ENCODE data around the gene FTO. TPM values are rescaled to one million over a fixed set of nuclear protein-coding genes. Genes with fewer than 3 reads are reported as not detected.

FTO gene
- polyA plus RNA-seq, 3 donors: 16.8 to 51.0 (median 37.7) TPM

GRCh38 chr16:53988136-53988535 lies 284.2 kb downstream of the FTO start:
- TF ChIP-seq CTCF (IDR thresholded peaks at IDR 0.05): no peak
- H3K79me2 ChIP-seq (ENCODE audit: insufficient read depth, low read length): no peaks in the 10 kb centered on the region
- WGBS (ENCODE audit: insufficient coverage): no CpG with 5 or more reads among the region's 2 CpGs
- H3K4me2 ChIP-seq (replicated peaks; ENCODE audit: extremely low read depth, low read length, poor library complexity, severe bottlenecking): no peak overlapping the region
- no peaks in the 10 kb centered on the region for H3K4me1 ChIP-seq (ENCODE audit: control insufficient read depth in 1 of 2, insufficient read depth in 2 of 2, low read length in 2 of 2)
- no peaks in the 10 kb centered on the region for H4K20me1 ChIP-seq (ENCODE audit: insufficient read depth, low read length)
- Mint-ChIP-seq H3K27me3 (ENCODE audit: low read depth in 3 of 3) (peaks cover 0 to 1% (median 1%) of the 10 kb centered on the region in 3 donors), H3K9me3 (no peaks in the 10 kb centered on the region), H3K4me1 (peaks cover 15% of the 10 kb centered on the region), H3K4me3 (no peak overlapping the region), H3K27ac (no peak overlapping the region), H3K36me3 (no peaks in the 10 kb centered on the region)
- H3K9me3 ChIP-seq (replicated peaks in 1 of 2; ENCODE audit: control insufficient read depth in 1 of 2, insufficient read depth in 1 of 2, low read length in 2 of 2): no peaks in the 10 kb centered on the region
- intact Hi-C loops (cut with micrococcal nuclease): no loop called here
- DNase-seq: no peak
- H3K27ac ChIP-seq (ENCODE audit: low read depth in 1 of 2, low read length in 2 of 2): no peak overlapping the region
- H3K27me3 ChIP-seq (ENCODE audit: control insufficient read depth in 2 of 2, insufficient read depth in 2 of 2, low read length in 2 of 2): no peaks in the 10 kb centered on the region
- no peak overlapping the region for H3K9ac ChIP-seq (ENCODE audit: insufficient read depth, low read length, poor library complexity, severe bottlenecking)
- H3K36me3 ChIP-seq (replicated peaks in 1 of 2; ENCODE audit: control insufficient read depth in 1 of 2, insufficient read depth in 2 of 2, low read length in 2 of 2): no peaks in the 10 kb centered on the region
- H2AFZ ChIP-seq (ENCODE audit: insufficient read depth, low read depth, low read length, poor library complexity, severe bottlenecking): no peak overlapping the region
- H3K4me3 ChIP-seq (replicated peaks in 1 of 3; ENCODE audit: low read depth in 2 of 3, low read length in 3 of 3): no peak overlapping the region

DNA sequence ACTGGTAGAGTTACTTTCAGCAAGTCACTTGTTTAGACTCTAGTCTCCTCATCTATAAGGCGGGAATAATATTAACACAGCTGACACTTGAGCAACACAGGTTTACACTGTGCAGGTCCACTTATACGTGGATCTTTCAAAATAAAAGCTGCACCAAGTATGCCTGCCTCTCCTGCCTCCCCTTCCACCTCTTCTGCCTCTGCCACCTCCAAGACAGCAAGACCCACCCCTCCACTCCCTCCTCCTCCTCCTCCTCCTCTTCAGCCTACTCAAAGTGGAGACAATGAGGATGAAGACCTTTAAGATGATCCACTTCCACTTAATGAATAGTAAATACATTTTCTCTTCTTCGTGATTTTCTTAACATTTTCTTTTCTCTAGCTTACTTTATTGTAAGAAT lies 285.6 kb downstream of the FTO start:
- intact Hi-C loops (cut with micrococcal nuclease): no loop called here
- TF ChIP-seq CTCF (IDR thresholded peaks at IDR 0.05): no peak
- H3K4me3 Mint-ChIP-seq: no peak overlapping the region
- Histone ChIP-seq H3K27ac (ENCODE audit: low read depth in 1 of 2, low read length in 2 of 2) (no peak overlapping the region), H4K20me1 (ENCODE audit: insufficient read depth, low read length) (no peaks in the 10 kb centered on the region), H3K27me3 (ENCODE audit: control insufficient read depth in 2 of 2, insufficient read depth in 2 of 2, low read length in 2 of 2) (no peaks in the 10 kb centered on the region), H3K4me3 (replicated peaks in 1 of 3; ENCODE audit: low read depth in 2 of 3, low read length in 3 of 3) (no peak overlapping the region), H3K4me1 (ENCODE audit: control insufficient read depth in 1 of 2, insufficient read depth in 2 of 2, low read length in 2 of 2) (no peaks in the 10 kb centered on the region), H3K9me3 (replicated peaks in 1 of 2; ENCODE audit: control insufficient read depth in 1 of 2, insufficient read depth in 1 of 2, low read length in 2 of 2) (no peaks in the 10 kb centered on the region), H3K4me2 (replicated peaks; ENCODE audit: extremely low read depth, low read length, poor library complexity, severe bottlenecking) (no peak overlapping the region), H3K9ac (ENCODE audit: insufficient read depth, low read length, poor library complexity, severe bottlenecking) (no peak overlapping the region), H3K36me3 (replicated peaks in 1 of 2; ENCODE audit: control insufficient read depth in 1 of 2, insufficient read depth in 2 of 2, low read length in 2 of 2) (no peaks in the 10 kb centered on the region), H3K79me2 (ENCODE audit: insufficient read depth, low read length) (no peaks in the 10 kb centered on the region), H2AFZ (ENCODE audit: insufficient read depth, low read depth, low read length, poor library complexity, severe bottlenecking) (no peak overlapping the region)
- no peaks in the 10 kb centered on the region for H3K9me3 Mint-ChIP-seq
- WGBS (ENCODE audit: insufficient coverage): 88% methylated on average over 2 of the region's 3 CpGs
- H3K4me1 Mint-ChIP-seq: peaks cover 15% of the 10 kb centered on the region
- H3K36me3 Mint-ChIP-seq: no peaks in the 10 kb centered on the region
- H3K27me3 Mint-ChIP-seq (ENCODE audit: low read depth in 3 of 3): peaks cover 0 to 1% (median 1%) of the 10 kb centered on the region in 3 donors
- H3K27ac Mint-ChIP-seq: no peak overlapping the region
- DNase-seq: no peak

Data from CD14-positive monocyte (primary cell).